ENCODE measurements around the gene SDK1.
"Not testable (repeated sequence)": the region's sequence is repeated elsewhere in the genome, so short reads cannot be mapped to it uniquely, and the experiment has no call there.

Gene SDK1

GRCh38 chr7:4255336-4255735 is 954.3 kb downstream of the SDK1 start:
- no peak for TF ChIP-seq CTCF (IDR thresholded peaks at IDR 0.05; ENCODE audit: low read depth, low read length, poor library complexity, severe bottlenecking)
- TF ChIP-seq EZH2phosphoT487 (IDR thresholded peaks at IDR 0.05; ENCODE audit: borderline replicate concordance, low read length) = no peak
- H3K27me3 ChIP-seq (ENCODE audit: control insufficient read depth, low read length) = no peaks in the 10 kb centered on the region
- no peaks in the 10 kb centered on the region for H3K4me1 ChIP-seq (ENCODE audit: control insufficient read depth, low read length)
- no peaks in the 10 kb centered on the region for H4K20me1 ChIP-seq (ENCODE audit: control insufficient read depth, insufficient read depth, low read depth, low read length)
- no peaks in the 10 kb centered on the region for H3F3A ChIP-seq (ENCODE audit: control insufficient read depth, insufficient read depth)
- H3K36me3 ChIP-seq (ENCODE audit: control insufficient read depth, low read length) = no peaks in the 10 kb centered on the region
- H3K9me2 ChIP-seq (replicated peaks; ENCODE audit: control insufficient read depth, low read length) = no peaks in the 10 kb centered on the region
- H3K27ac ChIP-seq (ENCODE audit: low read depth, low read length) = no peak overlapping the region
- peaks cover 13% of the 10 kb centered on the region; the same call in 1 of the 2 replicates for H3K9me3 ChIP-seq (ENCODE audit: control insufficient read depth, insufficient read depth, low read length)
- no peaks in the 10 kb centered on the region for H3K79me2 ChIP-seq (ENCODE audit: control insufficient read depth, low read length)
- H3K4me3 ChIP-seq (ENCODE audit: low read length) = no peak overlapping the region
- no peak overlapping the region for H3K4me2 ChIP-seq (ENCODE audit: low read length)

- Histone ChIP-seq H3K27me3 (ENCODE audit: control insufficient read depth, low read length) (no peaks in the 10 kb centered on the region), H3K79me2 (ENCODE audit: control insufficient read depth, low read length) (no peaks in the 10 kb centered on the region), H3K27ac (ENCODE audit: low read depth, low read length) (no peak overlapping the region), H3K4me2 (ENCODE audit: low read length) (no peak overlapping the region), H4K20me1 (ENCODE audit: control insufficient read depth, insufficient read depth, low read depth, low read length) (no peaks in the 10 kb centered on the region), H3K9me2 (replicated peaks; ENCODE audit: control insufficient read depth, low read length) (no peaks in the 10 kb centered on the region), H3K9me3 (ENCODE audit: control insufficient read depth, insufficient read depth, low read length) (peaks cover 18% of the 10 kb centered on the region; the same call in 1 of the 2 replicates), H3K36me3 (ENCODE audit: control insufficient read depth, low read length) (no peaks in the 10 kb centered on the region), H3F3A (ENCODE audit: control insufficient read depth, insufficient read depth) (no peaks in the 10 kb centered on the region), H3K4me1 (ENCODE audit: control insufficient read depth, low read length) (no peaks in the 10 kb centered on the region), H3K4me3 (ENCODE audit: low read length) (no peak overlapping the region)
- TF ChIP-seq CTCF (IDR thresholded peaks at IDR 0.05; ENCODE audit: low read depth, low read length, poor library complexity, severe bottlenecking) = no peak
- TF ChIP-seq EZH2phosphoT487 (IDR thresholded peaks at IDR 0.05; ENCODE audit: borderline replicate concordance, low read length) = no peak
These were observed 955.2 kb downstream of the SDK1 start for GRCh38 chr7:4256286-4256685.

GRCh38 chr7:4257146-4258111 is 956.4 kb downstream of the SDK1 start:
- TF ChIP-seq EZH2phosphoT487 (IDR thresholded peaks at IDR 0.05; ENCODE audit: borderline replicate concordance, low read length) (no peak), CTCF (IDR thresholded peaks at IDR 0.05; ENCODE audit: low read depth, low read length, poor library complexity, severe bottlenecking) (no peak)
- H3K27ac ChIP-seq (ENCODE audit: low read depth, low read length) = no peak overlapping the region
- no peak overlapping the region for H3K4me2 ChIP-seq (ENCODE audit: low read length)
- H3K79me2 ChIP-seq (ENCODE audit: control insufficient read depth, low read length) = no peaks in the 10 kb centered on the region
- H3K4me3 ChIP-seq (ENCODE audit: low read length) = no peak overlapping the region
- H3K4me1 ChIP-seq (ENCODE audit: control insufficient read depth, low read length) = no peaks in the 10 kb centered on the region
- H3K9me3 ChIP-seq (ENCODE audit: control insufficient read depth, insufficient read depth, low read length) = peaks cover 18% of the 10 kb centered on the region; the same call in 1 of the 2 replicates
- no peaks in the 10 kb centered on the region for H3K9me2 ChIP-seq (replicated peaks; ENCODE audit: control insufficient read depth, low read length)
- no peaks in the 10 kb centered on the region for H3K27me3 ChIP-seq (ENCODE audit: control insufficient read depth, low read length)
- H3F3A ChIP-seq (ENCODE audit: control insufficient read depth, insufficient read depth) = no peaks in the 10 kb centered on the region
- no peaks in the 10 kb centered on the region for H4K20me1 ChIP-seq (ENCODE audit: control insufficient read depth, insufficient read depth, low read depth, low read length)
- no peaks in the 10 kb centered on the region for H3K36me3 ChIP-seq (ENCODE audit: control insufficient read depth, low read length)

- not testable (repeated sequence) for H4K20me1 ChIP-seq (ENCODE audit: control insufficient read depth, insufficient read depth, low read depth, low read length); H3K4me2 ChIP-seq (ENCODE audit: low read length); H3K27me3 ChIP-seq (ENCODE audit: control insufficient read depth, low read length); H3K4me3 ChIP-seq (ENCODE audit: low read length); H3K27ac ChIP-seq (ENCODE audit: low read depth, low read length); H3K79me2 ChIP-seq (ENCODE audit: control insufficient read depth, low read length); H3K36me3 ChIP-seq (ENCODE audit: control insufficient read depth, low read length); H3F3A ChIP-seq (ENCODE audit: control insufficient read depth, insufficient read depth); H3K9me2 ChIP-seq (replicated peaks; ENCODE audit: control insufficient read depth, low read length); H3K4me1 ChIP-seq (ENCODE audit: control insufficient read depth, low read length)
- H3K9me3 ChIP-seq (ENCODE audit: control insufficient read depth, insufficient read depth, low read length) = peaks cover 23% of the 10 kb centered on the region; the same call in 1 of the 2 replicates
These were observed 959.1 kb downstream of the SDK1 start for GRCh38 chr7:4260116-4260515.

All from DOHH2 (cell line).